MM.1S (cell line): ENCODE data around the gene SLC25A48.

Source experiments
- DNase-seq: peaks from one replicate; pipeline ENCODE4 v3.0.0-alpha.2; 2015
- H2AFZ ChIP-seq: fragments of 300-600 bp; sonication (generic); 2 replicates; pipeline ENCODE4 v1.6.0; 2016; ENCODE audit warnings: antibody characterized with exemption, low read length
- H3F3A ChIP-seq: fragments of 300-600 bp; sonication (generic); 2 replicates; pipeline ENCODE4 v1.6.1; 2016; ENCODE audit warnings: mild to moderate bottlenecking, antibody characterized with exemption, low read length, moderate library complexity, mixed read lengths; ENCODE audit not compliant: insufficient read depth
- H3K27ac ChIP-seq: fragments of 300-600 bp; sonication (generic); 2 replicates; pipeline ENCODE4 v1.5.1; 2016; ENCODE audit warnings: mild to moderate bottlenecking, low read length
- H3K27me3 ChIP-seq: fragments of 300-600 bp; sonication (generic); replicated peaks from 2 replicates; pipeline ENCODE4 v1.6.0; 2016; ENCODE audit warnings: low read length; ENCODE audit not compliant: insufficient read depth
- H3K36me3 ChIP-seq: fragments of 300-600 bp; sonication (generic); replicated peaks from 2 replicates; pipeline ENCODE4 v1.6.1; 2016; ENCODE audit warnings: mild to moderate bottlenecking, low read length, mixed read lengths; ENCODE audit not compliant: insufficient read depth
- H3K4me1 ChIP-seq: fragments of 300-600 bp; sonication (generic); 2 replicates; pipeline ENCODE4 v1.6.1; 2016; ENCODE audit warnings: low read length, mixed read lengths
- H3K4me2 ChIP-seq: fragments of 300-600 bp; sonication (generic); 2 replicates; pipeline ENCODE4 v1.6.0; 2016; ENCODE audit warnings: low read depth, low read length
- H3K4me3 ChIP-seq: fragments of 300-600 bp; sonication (generic); 2 replicates; pipeline ENCODE4 v1.5.1; 2016; ENCODE audit warnings: low read length, mixed read lengths
- H3K79me2 ChIP-seq: fragments of 300-600 bp; sonication (generic); 2 replicates; pipeline ENCODE4 v1.6.1; 2016; ENCODE audit warnings: mixed run types, low read length, mixed read lengths
- H3K9ac ChIP-seq: fragments of 300-600 bp; sonication (generic); 2 replicates; pipeline ENCODE4 v1.6.1; 2016; ENCODE audit warnings: low read length, mixed read lengths
- H3K9me2 ChIP-seq: fragments of 300-600 bp; sonication (generic); replicated peaks from 2 replicates; pipeline ENCODE4 v1.6.1; 2016; ENCODE audit warnings: mild to moderate bottlenecking, low read length, mixed read lengths; ENCODE audit not compliant: insufficient read depth
- H3K9me3 ChIP-seq: fragments of 300-600 bp; sonication (generic); replicated peaks from 2 replicates; pipeline ENCODE4 v1.6.1; 2016; ENCODE audit warnings: mild to moderate bottlenecking, low read length, mixed read lengths; ENCODE audit not compliant: insufficient read depth
- H4K20me1 ChIP-seq: fragments of 300-600 bp; sonication (generic); 2 replicates; pipeline ENCODE4 v1.6.1; 2016; ENCODE audit warnings: mild to moderate bottlenecking, low read length, moderate library complexity, mixed read lengths; ENCODE audit not compliant: insufficient read depth
- CTCF ChIP-seq: fragments of 300-600 bp; sonication (generic); IDR thresholded peaks from 2 replicates; pipeline ENCODE4 v1.5.1; 2016; ENCODE audit warnings: antibody characterized with exemption, low read length, mixed read lengths
- EZH2 ChIP-seq: fragments of 300-600 bp; sonication (generic); optimal IDR thresholded peaks from 2 replicates; pipeline ENCODE3; 2017; ENCODE audit warnings: low read depth, mild to moderate bottlenecking, antibody characterized with exemption, low read length, mixed read lengths
- EZH2phosphoT487 ChIP-seq: fragments of 300-600 bp; sonication (generic); IDR thresholded peaks from 2 replicates; pipeline ENCODE4 v1.6.1; 2018; ENCODE audit warnings: antibody characterized with exemption, low read length

Gene SLC25A48

GRCh38 chr5:135862744-135863143, 28.3 kb downstream of the SLC25A48 start:
- Histone ChIP-seq H3K27ac (no peak overlapping the region), H3K9me3 (no peaks in the 10 kb centered on the region), H3K4me3 (no peak overlapping the region), H3K4me2 (no peak overlapping the region), H4K20me1 (no peaks in the 10 kb centered on the region), H3K9ac (no peak overlapping the region), H3K36me3 (no peaks in the 10 kb centered on the region), H3K9me2 (no peaks in the 10 kb centered on the region), H3K4me1 (no peaks in the 10 kb centered on the region), H3K27me3 (no peaks in the 10 kb centered on the region), H2AFZ (no peak overlapping the region), H3K79me2 (no peaks in the 10 kb centered on the region), H3F3A (no peaks in the 10 kb centered on the region)
- no peak for TF ChIP-seq CTCF
- TF ChIP-seq EZH2phosphoT487 = no peak
- no peak for TF ChIP-seq EZH2
- no peak for DNase-seq

GRCh38 chr5:135864503-135865435, 30.3 kb downstream of the SLC25A48 start:
- Histone ChIP-seq H3K9me3 (no peaks in the 10 kb centered on the region), H3K79me2 (no peaks in the 10 kb centered on the region), H2AFZ (no peak overlapping the region), H3K27ac (no peak overlapping the region), H3K27me3 (no peaks in the 10 kb centered on the region), H3K4me2 (no peak overlapping the region), H3K9ac (no peak overlapping the region), H4K20me1 (no peaks in the 10 kb centered on the region), H3K36me3 (no peaks in the 10 kb centered on the region), H3F3A (no peaks in the 10 kb centered on the region), H3K4me3 (no peak overlapping the region), H3K9me2 (no peaks in the 10 kb centered on the region), H3K4me1 (no peaks in the 10 kb centered on the region)
- no peak for TF ChIP-seq CTCF
- TF ChIP-seq EZH2phosphoT487 = no peak
- no peak for TF ChIP-seq EZH2
- no peak for DNase-seq

- H3K4me1 ChIP-seq = no peaks in the 10 kb centered on the region
- H3K9me2 ChIP-seq = no peaks in the 10 kb centered on the region
- no peak overlapping the region for H3K27ac ChIP-seq
- no peak for TF ChIP-seq EZH2phosphoT487
- TF ChIP-seq EZH2 = no peak
- no peak for TF ChIP-seq CTCF
- H3K9ac ChIP-seq = no peak overlapping the region
- DNase-seq = no peak
- no peaks in the 10 kb centered on the region for H3K27me3 ChIP-seq
- H3K4me2 ChIP-seq = no peak overlapping the region
- no peak overlapping the region for H3K4me3 ChIP-seq
- no peaks in the 10 kb centered on the region for H3F3A ChIP-seq
- H2AFZ ChIP-seq = no peak overlapping the region
- no peaks in the 10 kb centered on the region for H3K79me2 ChIP-seq
- H3K36me3 ChIP-seq = no peaks in the 10 kb centered on the region
- no peaks in the 10 kb centered on the region for H3K9me3 ChIP-seq
- H4K20me1 ChIP-seq = no peaks in the 10 kb centered on the region
These were observed 31.6 kb downstream of the SLC25A48 start for GRCh38 chr5:135866016-135866415.
